Measurements from ENCODE around the gene UPK3BL2. TPM values are rescaled to one million over a fixed set of nuclear protein-coding genes. Genes with fewer than 3 reads are reported as not detected.
"Not testable (repeated sequence)": the region's sequence is repeated elsewhere in the genome, so short reads cannot be mapped to it uniquely, and the experiment has no call there.

UPK3BL2 gene, protein sequence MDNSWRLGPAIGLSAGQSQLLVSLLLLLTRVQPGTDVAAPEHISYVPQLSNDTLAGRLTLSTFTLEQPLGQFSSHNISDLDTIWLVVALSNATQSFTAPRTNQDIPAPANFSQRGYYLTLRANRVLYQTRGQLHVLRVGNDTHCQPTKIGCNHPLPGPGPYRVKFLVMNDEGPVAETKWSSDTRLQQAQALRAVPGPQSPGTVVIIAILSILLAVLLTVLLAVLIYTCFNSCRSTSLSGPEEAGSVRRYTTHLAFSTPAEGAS
- 1.4 TPM in 1 of 2 replicates, not detected in the other for total RNA-seq (2014; rRNA removed; shearing (Covaris generic))

GRCh38 chr7:102543596-102543995, at the start of gene UPK3BL2:
TSS of gene UPK3BL2 (minus strand) at chr7:102543696. CDS start at chr7:102543636, 60 bp downstream.
- DNase-seq (ENCODE audit: low read depth): not testable (repeated sequence)

DNA sequence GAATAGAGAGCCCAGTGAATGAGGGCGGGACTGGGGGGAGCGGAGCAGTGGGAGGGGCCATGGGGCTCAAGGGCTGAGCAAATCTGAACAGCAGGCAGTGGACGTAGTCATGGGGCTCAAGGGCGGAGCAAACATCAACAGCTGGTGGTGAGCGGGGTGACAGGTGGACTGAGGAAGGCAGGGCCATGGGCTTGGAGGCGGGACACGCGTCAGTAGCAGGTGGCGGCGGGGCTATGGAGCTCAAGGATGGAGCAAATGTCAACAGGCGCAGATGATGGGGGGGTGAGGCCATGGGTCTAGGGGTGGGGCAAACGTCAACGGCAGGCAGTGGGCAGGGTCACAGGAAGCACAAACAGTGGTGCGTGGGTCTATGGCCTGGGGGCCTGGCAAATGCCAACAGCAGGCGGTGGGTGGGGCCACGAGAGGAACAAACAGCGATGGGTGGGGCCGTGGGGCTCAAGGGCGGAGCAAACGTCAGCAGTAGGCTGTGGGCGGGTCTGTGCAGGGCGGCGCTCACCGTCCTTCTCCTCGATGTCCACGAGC, 49.1 kb upstream of the UPK3BL2 start:
- DNase-seq (ENCODE audit: low read depth): not testable (repeated sequence)

DNA sequence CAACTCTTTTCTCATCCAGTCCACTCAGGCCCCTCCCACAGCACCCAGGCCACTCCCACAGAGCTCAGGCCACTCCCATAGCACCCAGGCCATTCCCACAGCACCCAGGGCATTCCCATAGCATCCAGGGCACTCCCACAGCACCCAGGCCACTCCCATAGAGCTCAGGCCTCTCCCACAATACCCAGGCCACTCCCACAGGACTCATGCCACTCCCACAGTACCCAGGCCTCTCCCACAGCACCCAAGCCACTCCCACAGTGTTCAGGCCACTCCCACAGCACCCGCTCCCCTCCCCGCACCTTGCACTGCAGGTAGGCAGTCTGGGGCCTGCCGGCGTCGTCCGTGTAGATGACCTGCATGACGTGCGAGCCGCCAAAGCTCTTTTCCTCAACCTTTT, 46.4 kb upstream of the UPK3BL2 start:
- DNase-seq (ENCODE audit: low read depth): not testable (repeated sequence)

- not testable (repeated sequence) for DNase-seq (ENCODE audit: low read depth)
These were observed 40.0 kb upstream of the UPK3BL2 start for GRCh38 chr7:102583495-102583894.

DNA sequence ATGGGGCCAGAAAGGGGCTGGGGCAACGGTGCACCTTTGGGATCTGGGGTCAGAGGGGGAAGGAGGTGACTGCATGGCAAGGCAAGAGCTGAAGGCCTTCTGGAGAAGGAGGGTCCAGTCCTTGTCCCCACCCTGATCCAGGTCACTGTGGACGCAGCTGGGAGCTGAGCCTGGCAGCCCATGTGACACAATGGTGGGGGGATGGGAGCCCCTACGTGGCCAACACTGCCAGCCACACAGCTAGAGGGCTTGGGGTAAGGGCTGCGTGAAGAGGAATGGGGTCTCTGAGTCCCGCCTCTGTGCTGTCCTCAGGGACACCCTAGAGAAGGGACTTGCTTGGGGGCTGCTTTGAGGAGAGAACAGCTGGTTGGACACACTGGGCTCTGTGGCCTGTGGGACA, 38.2 kb upstream of the UPK3BL2 start:
- DNase-seq (ENCODE audit: low read depth): not testable (repeated sequence)

DNA sequence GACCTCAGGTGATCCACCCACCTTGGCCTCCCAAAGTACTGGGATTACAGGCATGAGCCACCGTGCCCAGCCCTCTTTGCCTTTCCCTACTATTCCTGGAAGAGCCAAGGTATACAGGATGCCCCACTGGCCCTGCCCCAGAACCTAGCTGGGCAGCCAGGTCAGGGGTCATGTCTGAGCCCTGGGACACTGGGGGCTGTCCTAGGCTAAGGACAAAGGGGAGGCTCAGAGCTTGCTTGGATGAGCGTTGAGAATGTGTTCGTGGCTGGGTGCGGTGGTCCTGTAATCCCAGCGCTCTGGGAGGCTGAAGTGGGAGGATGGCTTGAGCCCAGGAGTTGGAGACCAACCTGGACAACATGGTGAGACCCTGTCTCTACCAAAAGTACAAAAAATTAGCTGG, 35.0 kb upstream of the UPK3BL2 start:
- DNase-seq (ENCODE audit: low read depth): not testable (repeated sequence)

GRCh38 chr7:102577315-102578240, 34.1 kb upstream of the UPK3BL2 start:
- not testable (repeated sequence) for DNase-seq (ENCODE audit: low read depth)

DNA sequence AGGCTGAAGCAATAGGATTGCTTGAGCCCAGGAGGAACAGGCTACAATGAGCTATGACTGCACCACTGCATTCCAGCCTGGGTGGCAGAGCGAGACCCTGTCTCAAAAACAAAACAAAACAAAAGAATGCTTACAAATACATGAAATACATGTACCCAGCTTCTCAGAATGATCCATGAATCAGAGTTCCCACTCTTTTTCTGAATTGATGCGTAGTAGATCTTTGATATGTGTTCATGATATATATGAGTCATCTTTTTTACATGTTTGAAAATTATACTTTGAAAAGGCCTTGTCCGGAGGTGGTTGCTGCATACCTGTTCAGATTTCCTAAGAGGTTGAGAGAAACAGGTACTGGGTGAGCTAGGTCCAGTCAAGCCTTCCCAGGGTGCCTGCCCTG, 32.9 kb upstream of the UPK3BL2 start:
- DNase-seq (ENCODE audit: low read depth): not testable (repeated sequence)

DNA sequence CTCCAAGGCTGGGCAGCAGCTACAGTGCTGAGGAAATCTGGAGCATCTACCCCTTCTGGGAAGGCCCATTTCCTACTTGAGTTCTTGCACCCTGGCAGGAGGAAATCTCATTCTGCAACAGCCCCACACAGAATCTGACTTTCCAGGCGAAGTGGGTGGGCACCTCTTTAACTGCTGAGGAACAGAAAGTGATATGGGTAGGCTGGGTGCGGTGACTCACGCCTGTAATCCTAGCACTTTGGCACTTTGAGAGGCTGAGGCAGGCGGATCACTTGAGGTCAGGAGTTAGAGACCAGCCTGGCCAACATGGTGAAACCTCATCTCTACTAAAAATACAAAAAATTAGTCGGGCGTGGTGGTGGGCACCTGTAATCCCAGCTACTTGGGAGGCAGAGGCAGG, 31.1 kb upstream of the UPK3BL2 start:
- not testable (repeated sequence) for DNase-seq (ENCODE audit: low read depth)

DNA sequence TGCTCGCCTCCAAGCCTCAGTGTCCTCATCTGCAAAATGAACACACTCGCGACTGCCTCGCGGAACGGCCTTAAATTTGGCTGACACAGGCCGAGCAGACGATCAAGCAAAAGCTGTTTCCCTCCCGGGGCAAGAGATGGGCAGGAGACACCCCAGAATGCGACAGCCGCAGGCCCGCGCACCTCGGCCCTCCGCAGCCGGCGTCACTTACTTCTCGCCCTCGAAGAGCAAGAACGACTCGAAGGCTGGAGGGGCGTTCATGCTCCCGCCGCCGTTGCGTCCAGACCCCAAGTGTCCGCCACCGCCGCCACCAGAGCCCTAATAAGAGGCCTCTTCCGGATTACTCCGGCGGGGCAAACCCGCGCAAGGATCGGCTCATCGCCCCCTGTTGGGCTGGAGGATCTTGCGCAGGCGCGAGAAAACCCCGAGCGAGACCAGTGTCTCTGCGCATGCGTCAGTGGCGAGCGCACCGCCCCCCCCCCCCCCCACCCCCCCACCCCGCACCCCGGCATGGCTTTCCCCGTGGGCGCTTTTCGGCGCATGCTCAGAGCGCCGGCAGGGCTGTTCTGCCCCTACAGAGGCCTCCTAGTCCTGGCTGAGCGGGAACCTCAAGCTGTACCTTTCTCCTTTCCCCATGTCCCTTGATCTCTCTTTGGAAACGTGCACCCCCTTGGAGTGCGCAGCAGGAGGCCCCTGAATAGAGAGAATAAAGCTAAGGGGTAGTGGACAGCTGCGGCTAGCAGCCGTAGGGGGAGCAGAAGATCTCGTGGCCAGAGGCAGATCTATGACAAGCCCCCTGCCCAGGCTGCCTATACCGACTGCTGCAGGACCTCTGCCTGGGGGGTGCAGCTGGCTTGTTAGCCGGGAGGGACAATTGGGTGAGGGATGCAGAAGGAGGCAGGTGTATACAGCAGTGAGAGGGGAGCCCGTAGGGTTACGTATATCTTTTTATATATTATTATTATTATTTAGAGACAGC, 29.1 kb upstream of the UPK3BL2 start, which contains the start of gene POLR2J3:
POLR2J3 (minus strand) TSS at position 323 of the 979 bp plus-strand sequence; CDS start at position 261, 62 bp downstream.
- DNase-seq (ENCODE audit: low read depth): peak; percentile 97

- DNase-seq (ENCODE audit: low read depth): peak; percentile 0
These were observed 25.1 kb upstream of the UPK3BL2 start for GRCh38 chr7:102568620-102569019.

GRCh38 chr7:102550808-102551422, 7.4 kb upstream of the UPK3BL2 start, which contains the start of gene SPDYE2:
TSS of gene SPDYE2 (plus strand) at chr7:102551226. CDS start at chr7:102553256, 2,030 bp downstream.
- DNase-seq (ENCODE audit: low read depth): not testable (repeated sequence)

DNA sequence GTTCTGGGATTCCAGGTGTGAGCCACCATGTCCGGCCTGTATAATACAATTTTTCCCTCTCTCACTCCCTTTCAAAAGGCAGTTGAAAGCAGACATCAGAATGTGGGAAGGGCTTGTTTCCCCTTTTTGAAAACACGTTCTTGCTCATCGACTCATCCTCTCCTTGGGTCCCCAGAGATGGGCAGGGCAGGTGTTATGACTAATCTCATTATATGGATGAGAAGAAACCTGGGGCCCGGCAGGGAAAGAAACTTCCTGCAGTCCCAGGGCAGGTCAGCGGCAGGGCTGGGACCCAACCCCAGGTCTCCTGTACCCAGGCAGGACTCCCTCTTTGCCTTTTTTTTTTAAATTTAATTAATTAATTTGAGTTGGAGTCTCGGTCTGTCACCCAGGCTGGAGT, 2.9 kb upstream of the UPK3BL2 start:
- not testable (repeated sequence) for DNase-seq (ENCODE audit: low read depth)

DNA sequence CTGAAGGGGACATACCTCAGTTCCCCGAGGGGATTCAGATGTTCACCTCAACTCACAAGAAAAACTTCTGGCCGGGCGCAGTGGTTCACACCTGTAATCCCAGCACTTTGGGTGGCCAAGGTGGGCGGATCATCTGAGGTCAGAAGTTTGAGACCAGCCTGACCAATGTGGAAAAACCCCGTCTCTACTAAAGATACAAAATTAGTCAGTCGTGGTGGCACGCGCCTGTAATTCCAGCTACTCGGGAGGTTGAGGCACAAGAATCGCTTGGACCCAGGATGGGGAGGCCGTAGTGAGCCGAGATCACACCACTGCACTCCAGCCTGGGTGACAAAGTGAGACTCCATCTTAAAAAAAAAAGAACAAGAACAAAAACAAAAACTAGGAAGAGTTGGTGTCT, 1.8 kb upstream of the UPK3BL2 start:
- DNase-seq (ENCODE audit: low read depth): not testable (repeated sequence)

DNA sequence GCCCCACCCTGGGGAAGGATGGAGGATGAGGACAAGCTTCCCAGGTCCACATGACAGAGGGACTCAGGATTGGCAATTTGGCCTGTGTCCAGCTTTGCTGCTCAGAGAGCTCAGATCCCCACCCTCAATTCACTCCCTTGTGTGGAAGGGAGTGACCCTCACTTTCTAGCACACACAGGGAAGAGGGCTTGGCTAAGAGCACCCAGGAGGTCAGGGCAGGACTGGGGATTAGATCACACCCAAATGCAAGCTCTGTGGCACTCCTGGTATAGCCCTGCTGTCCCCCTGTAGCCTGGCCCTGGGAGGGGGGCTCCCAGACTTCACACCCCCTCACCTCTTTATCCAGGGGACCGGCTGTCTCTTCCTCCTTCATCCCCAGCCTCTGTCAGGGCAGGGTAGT, 876 bp upstream of the UPK3BL2 start:
- not testable (repeated sequence) for DNase-seq (ENCODE audit: low read depth)

- not testable (repeated sequence) for DNase-seq (ENCODE audit: low read depth)
These were observed 725 bp downstream of the UPK3BL2 start for GRCh38 chr7:102542771-102543170.

DNA sequence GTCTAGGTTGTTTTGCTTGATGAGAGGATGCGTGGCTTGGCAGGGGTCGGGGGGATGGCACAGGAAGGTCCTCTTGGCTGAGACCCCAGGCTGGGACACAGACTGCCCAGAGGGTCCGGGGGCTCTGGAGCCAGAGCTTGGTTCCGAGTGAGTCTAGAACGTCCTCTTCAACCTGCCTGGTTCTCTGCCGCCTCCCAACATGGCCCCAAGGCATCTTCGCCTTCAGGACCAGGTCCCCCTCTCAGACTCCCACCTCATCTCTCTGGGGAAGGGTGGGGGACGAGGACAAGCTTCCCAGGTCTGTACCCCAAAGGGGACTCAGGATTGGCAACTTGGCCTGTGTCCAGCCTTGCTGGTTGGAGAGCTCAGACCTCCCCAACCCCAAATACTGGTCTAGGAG, 1.4 kb downstream of the UPK3BL2 start:
- not testable (repeated sequence) for DNase-seq (ENCODE audit: low read depth)

DNA sequence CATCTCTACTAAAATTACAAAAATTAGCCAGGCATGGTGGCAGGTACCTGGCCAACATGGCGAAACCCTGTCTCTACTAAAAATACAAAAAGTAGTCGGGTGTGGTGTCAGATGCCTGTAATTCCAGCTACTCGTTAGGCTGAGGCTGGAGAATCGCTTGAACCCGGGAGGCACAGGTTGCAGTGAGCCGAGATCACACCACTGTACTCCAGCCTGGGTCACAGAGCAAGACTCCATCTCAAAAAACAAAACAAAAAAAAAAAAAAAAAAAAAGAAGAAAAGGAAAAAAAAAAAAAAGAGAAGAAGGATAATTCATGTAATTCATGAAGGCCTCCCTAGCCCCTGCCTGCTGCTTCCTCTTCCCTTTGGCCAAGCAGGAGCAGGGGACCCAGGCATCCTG, 2.9 kb downstream of the UPK3BL2 start:
- not testable (repeated sequence) for DNase-seq (ENCODE audit: low read depth)

DNA sequence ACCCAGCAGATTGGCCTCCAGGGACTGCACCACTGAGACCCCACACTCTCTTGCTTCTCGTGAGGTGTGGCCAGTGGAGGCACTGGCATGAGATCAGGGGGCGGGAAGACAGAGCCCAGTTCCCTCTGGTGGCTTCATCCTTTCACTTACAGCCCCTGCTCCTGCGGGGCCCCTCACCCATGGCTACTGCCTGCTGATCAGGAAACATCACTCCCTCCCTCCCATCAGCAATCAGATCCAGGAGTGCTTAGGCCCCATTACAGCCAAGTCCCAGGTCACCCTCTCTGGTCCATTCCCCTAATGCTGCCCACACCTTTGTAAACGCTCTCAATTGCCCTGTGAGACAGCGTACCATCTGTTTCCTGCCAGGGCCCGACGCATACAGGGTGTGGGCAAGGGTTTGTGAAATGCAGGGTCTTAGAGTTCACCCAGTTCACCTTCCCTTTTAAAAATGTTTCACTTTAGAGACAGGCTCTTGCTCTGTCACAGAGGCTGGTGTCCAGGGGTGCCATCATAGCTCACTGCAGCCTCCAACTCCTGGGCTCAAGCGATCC, 8.4 kb downstream of the UPK3BL2 start:
- DNase-seq (ENCODE audit: low read depth): not testable (repeated sequence)

DNA sequence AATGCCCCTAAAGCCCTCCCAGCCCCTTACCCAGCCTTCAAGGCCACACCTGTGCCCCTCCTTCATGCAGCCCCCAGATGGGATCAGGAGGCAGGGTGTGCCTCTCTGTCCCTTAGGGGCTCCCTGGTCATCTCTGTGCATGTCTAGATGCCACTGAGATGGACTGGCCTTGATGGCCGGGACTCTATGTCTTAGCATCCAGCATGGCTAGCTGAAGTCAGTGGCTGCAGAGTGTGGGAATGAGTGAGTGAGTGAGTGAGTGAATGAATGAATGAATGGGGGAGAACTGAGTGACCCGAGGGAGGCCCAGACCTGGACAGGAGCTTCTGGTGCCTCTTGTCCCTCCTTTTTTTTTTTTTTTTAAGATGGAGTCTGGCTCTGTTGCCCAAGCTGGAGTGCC, 11.4 kb downstream of the UPK3BL2 start:
- not testable (repeated sequence) for DNase-seq (ENCODE audit: low read depth)

Data from Daoy (cell line).